GM19438 (cell line): ENCODE data around the gene RELT.
"Not testable (repeated sequence)": the region's sequence is repeated elsewhere in the genome, so short reads cannot be mapped to it uniquely, and the experiment has no call there.

Source experiments
- ATAC-seq: cut with Tn5 transposase; IDR thresholded peaks from one replicate; pipeline ENCODE4 v1.9.1; 2021; ENCODE audit warnings: low read depth; ENCODE audit not compliant: unreplicated experiment

RELT gene

DNA sequence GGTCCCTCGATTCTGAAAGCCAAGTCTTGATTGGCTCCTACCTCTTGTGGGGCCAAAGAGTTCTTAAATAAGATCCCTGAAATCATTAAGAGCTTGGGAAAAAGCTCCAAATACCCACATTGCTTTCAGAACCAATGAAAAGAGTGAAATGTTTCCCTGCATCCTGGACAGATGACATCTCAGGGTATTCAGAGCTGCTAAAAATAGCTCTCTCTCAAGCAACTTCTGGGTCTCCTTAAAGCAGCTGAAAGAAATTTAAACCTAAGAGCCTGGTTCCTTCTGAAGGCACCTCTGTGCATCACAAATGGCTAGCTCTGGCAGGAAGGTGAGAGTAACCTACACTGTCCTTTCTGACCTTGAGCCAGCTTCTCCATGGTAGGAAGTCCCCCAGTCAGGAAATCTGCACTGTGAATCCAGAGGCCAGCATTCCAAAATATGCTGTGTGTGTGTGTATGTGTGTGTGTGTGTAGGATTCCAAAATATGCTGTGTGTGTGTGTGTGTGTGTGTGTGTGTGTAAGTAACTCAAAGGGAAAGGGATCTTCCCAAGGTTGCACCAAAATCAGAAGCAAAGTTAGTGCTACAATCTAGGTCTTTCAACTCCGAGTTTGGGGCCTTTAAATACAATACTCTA is 50.1 kb downstream of the RELT start:
- no peak for ATAC-seq

DNA sequence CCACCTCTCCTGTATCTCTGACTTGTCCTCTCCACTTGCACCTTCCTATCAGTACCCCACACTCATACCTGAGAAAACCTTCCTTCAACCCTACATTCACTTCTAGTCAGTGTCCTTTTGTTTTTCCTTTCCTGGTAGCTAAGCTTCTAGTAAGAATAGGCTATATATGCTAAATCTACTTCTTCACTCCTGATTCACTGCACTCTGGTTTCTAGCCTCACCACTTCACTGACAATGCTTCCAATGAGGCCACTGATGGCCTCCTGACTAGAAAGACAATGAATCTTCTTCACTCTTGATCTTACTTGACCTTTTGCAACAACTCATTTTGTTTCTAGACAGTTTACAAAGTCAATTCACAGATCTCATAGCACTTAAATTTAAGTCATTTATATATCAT is 52.0 kb downstream of the RELT start:
- ATAC-seq: no peak

DNA sequence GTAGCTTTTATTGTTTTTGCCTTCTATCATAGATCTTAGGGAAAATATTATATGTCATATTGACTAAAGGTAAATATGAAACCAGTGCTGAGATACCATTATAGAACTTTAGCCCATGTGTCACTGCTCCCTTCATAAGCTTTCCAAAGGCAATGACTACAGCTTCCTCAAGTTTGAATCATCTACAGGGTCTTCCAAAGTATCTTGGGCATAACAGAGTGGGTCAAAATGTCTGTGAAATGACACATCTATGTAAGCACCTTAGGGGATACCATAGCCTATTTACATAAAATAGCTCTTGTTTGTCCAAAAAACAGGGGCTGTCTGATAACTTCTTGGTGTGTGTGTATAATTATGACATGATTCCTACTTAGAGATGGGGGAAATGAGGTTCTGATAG is 52.5 kb downstream of the RELT start:
- no peak for ATAC-seq

DNA sequence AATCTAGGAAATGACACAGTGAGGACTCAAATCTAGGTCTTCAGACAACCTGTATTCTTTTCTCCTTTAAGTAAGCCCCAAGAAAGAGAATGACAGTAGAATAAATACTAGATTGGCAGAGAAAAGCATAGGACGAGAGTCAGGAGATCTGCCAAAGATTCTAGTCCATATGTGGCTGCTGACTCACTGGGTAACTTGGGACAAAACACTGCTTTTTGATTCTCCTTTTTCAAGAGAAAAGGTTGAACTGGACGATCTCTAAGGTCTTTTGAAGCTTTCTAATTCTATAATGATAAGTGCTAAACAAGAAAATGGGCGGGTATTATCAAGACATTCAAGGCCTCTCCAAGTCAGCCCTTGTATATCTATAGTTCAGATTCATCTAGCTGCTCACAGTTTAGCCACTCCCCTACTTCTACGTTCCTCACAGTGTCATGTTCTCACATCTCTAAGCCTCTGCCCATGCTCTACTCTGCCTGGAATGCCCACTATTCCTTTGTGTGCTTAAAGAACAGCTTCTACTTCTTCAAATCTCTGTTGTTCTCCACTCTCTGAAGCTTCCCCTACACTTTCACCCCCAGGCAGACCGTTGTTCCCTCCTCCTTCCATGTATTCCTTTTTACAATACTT is 53.0 kb downstream of the RELT start:
- ATAC-seq: no peak

DNA sequence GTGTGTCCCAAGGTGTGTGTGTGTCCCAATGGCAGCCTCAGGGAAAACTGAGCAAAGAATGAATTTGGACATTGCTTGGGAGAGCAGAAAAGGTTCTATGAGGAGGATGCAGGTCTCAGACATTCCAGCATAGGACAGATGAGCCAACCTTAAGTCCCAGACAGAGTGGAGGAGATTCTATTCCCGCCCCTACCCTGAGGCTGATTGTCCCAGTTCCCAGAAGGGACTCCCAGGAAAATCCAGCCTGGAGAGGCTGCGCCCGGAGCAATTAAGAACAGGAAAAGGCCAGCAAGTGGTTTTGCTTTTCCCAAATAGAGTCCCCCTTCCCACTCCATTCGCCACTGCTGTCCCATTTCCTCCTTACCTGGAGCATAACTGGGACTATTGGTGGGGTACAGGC is 54.1 kb downstream of the RELT start:
- no peak for ATAC-seq

DNA sequence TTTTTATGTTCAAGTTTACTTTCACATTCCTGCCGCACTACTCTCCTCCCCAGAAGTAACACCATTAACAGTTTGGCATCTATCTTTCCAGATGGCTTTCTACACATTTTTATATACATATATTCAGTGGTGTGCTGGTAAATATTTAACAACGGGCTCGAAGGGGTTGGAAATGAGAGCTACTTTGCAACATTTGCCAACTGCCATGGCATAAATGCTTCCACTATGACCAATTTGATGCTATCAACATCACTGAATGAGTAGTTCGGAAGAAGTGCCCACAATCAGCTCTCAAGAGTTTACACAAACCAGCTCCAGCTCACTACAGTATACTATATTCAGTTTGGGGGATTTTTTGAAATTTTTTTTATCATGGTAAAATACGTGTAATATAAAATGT is 55.2 kb downstream of the RELT start:
- no peak for ATAC-seq

DNA sequence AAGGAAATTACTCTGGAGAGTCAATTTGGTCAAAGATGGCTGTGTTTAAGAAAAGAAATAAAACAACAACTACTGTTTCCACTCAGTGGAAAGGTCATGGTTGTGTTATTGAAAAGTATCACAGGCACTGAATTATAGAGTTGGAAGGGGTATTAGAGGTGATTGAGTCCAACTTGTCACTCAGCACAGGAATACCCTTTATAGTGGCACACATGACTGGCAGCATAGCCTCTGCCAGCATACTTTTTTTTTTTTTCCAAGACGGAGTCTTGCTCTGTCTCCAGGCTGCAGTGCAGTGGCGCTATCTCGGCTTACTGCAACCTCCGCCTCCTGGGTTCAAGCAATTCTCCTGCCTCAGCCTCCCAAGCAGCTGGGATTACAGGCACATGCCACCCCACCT is 60.7 kb downstream of the RELT start:
- ATAC-seq: not testable (repeated sequence)

DNA sequence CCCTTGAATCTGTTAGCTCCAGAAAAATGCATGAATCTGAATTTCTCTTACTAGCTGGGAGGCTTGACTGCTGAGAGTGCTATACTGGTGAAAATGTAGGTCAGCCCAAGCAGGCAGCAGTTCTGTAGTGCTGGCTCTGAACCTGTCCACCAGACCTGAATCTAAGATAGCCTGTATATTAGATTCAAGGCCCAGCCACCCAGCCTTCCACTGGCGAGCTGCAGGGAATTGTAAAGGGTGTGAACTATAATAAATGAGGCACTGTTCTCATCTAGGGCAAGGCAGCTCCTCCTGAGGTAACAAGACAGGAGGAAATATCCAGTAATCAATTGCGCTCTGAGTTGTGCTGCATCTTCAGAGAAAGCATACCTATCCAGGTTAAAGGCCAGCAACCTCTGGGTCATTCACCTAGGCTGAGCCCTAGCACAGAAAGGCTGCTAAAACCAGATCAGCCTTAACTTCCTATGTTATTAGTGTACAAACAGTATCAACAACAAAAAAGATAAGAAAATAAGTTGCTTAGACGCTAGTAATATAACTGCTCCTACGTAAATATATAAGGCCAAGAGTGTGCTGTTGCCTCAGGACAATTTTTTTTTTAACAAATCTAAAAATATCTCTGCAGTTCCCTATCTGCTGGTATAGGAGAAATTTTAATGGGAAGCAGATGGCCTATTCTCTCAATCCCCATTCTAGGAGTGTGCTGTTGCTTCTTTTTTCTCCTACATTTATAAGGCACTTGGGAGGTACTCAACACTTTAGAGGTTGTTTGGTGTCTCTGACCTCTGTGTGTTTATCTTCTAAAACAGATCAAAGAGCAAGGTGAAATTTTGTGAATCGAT is 63.0 kb downstream of the RELT start:
- no peak for ATAC-seq

DNA sequence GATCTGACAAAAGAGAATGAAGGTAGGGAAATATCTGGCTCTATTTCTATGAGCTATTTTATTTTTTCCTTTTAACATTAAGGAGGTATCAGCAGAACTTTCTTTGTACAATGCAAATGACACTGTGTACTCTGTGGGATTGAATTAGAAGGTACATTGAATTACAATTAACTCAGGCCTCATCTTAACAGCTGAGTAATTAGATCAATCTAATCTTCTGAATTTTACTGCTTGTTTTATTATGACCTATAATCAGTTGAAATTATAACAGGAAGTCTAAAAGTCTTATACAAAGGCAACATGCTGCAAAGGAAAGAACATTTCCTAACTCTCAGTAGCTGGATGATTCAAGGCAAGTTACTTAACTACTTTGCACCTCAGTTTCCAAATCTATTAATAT is 69.8 kb downstream of the RELT start:
- no peak for ATAC-seq

DNA sequence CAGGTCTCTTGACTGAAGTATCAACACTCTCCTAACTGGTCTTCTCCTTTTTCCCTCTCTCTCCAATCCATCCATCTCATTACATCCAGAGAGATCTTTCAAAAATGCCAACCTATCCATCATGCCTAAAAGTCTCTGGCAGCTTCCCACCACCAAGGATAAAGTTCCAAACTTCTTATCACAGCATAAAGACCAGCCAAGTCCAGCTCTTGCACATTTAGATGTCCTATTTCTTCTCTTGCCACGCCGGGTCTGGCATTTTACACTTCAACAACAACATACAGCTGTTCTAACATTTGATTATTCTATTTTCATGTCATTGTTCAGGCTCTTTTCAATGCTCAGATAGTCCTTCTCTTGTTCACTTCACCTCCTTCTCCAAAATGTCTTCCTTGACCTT is 70.6 kb downstream of the RELT start:
- no peak for ATAC-seq
